Inferior parietal cortex (tissue), 1 donor: ENCODE data around the gene FEZF1.

ENCODE experiments used
- DNase-seq: peaks from one replicate; pipeline ENCODE4 v3.0.0-alpha.2; 2016; ENCODE audit errors: extremely low spot score

Gene FEZF1

GRCh38 chr7:122268101-122268500 lies 36.4 kb downstream of the FEZF1 start:
- no peak for DNase-seq

- no peak for DNase-seq
Observed at GRCh38 chr7:122262246-122262645, 42.3 kb downstream of the FEZF1 start.

GRCh38 chr7:122261442-122261841 lies 43.1 kb downstream of the FEZF1 start:
- no peak for DNase-seq

- no peak for DNase-seq
Observed at GRCh38 chr7:122261016-122261415, 43.5 kb downstream of the FEZF1 start.

- no peak for DNase-seq
Observed at GRCh38 chr7:122260336-122260735, 44.2 kb downstream of the FEZF1 start.

- no peak for DNase-seq
Observed at GRCh38 chr7:122258971-122259370, 45.6 kb downstream of the FEZF1 start.

DNA sequence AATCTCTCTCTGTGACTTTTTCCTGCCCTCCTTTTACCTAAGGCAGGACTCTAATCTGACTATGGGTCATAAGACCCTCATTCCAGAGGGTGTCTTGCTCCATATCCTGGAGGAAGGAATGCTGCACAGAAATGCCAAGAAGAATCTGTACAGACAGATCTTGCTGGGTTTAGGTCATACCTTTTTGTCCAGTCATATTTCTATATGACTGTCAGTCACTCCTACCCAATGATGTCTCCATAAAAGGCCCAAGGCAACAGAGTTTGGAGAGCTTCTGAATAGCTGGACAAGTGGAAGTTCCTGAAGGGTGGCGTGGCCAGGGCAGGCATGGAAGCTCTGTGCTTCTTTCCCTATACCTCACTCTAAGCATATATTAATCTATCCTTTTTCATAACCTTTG lies 47.5 kb downstream of the FEZF1 start:
- DNase-seq: no peak

DNA sequence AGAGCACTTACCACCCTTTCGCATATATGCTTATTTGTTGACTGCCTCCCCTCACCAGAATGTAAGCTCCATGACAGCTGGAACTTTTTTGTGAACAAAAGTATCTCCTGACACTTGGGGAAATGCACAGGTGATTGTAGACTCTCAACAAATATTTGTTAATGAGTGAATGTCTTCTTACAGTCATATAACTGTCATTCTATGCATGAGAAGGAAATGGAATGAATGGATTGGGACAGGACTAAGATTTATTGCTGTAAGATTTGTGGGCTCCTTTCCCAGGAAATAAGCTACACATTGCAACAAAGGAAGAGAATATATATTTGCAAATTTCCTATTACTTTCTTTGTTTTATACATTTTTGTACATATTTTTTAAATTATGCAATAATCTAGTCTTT lies 48.5 kb downstream of the FEZF1 start:
- DNase-seq: no peak

GRCh38 chr7:122255454-122255853 lies 49.1 kb downstream of the FEZF1 start:
- no peak for DNase-seq
